SU-DHL-6 (cell line): ENCODE results near the gene ACY1.

Experiments
- H2AFZ ChIP-seq: fragments of 200-600 bp; sonication (generic); 2 replicates; pipeline ENCODE4 v1.6.1; 2014; ENCODE audit warnings: low read depth, mild to moderate bottlenecking, moderate library complexity, mixed read lengths, antibody characterized with exemption, low read length; ENCODE audit not compliant: severe bottlenecking
- H3F3A ChIP-seq: fragments of 200-600 bp; shearing (Covaris generic); 2 replicates; pipeline ENCODE4 v1.6.0; 2016; ENCODE audit warnings: antibody characterized with exemption, mild to moderate bottlenecking; ENCODE audit not compliant: insufficient read depth
- H3K27ac ChIP-seq: fragments of 200-600 bp; sonication (generic); 2 replicates; pipeline ENCODE4 v1.5.1; 2016; ENCODE audit warnings: low read depth, mild to moderate bottlenecking, low read length, moderate library complexity, mixed read lengths
- H3K27me3 ChIP-seq: fragments of 200-600 bp; sonication (generic), shearing (Covaris generic); 2 replicates; pipeline ENCODE4 v1.6.0; 2014; ENCODE audit warnings: mild to moderate bottlenecking, low read length
- H3K36me3 ChIP-seq: fragments of 200-600 bp; sonication (generic); 2 replicates; pipeline ENCODE4 v1.6.1; 2014; ENCODE audit warnings: mild to moderate bottlenecking, low read length, mixed read lengths
- H3K4me2 ChIP-seq: fragments of 300-600, 200-600 bp; shearing (Covaris generic), sonication (generic); 2 replicates; pipeline ENCODE4 v1.6.0; 2014; ENCODE audit warnings: low read length, low read depth, mild to moderate bottlenecking; ENCODE audit not compliant: poor library complexity, severe bottlenecking
- H3K4me3 ChIP-seq: fragments of 200-600 bp; sonication (generic); 2 replicates; pipeline ENCODE4 v1.5.1; 2014; ENCODE audit warnings: antibody characterized with exemption, low read length, mild to moderate bottlenecking, mixed read lengths; ENCODE audit not compliant: insufficient read depth, poor library complexity, severe bottlenecking
- H3K79me2 ChIP-seq: fragments of 200-600 bp; sonication (generic); 2 replicates; pipeline ENCODE4 v1.6.1; 2014; ENCODE audit warnings: mild to moderate bottlenecking, low read length, moderate library complexity; ENCODE audit not compliant: insufficient read depth
- H3K9ac ChIP-seq: fragments of 200-600 bp; sonication (generic); 2 replicates; pipeline ENCODE4 v1.7.0; 2014; ENCODE audit warnings: mild to moderate bottlenecking, low read length
- H3K9me2 ChIP-seq: fragments of 200-600 bp; sonication (generic); replicated peaks from 2 replicates; pipeline ENCODE4 v1.6.1; 2014; ENCODE audit warnings: low read length; ENCODE audit not compliant: insufficient read depth
- H3K9me3 ChIP-seq: fragments of 200-600 bp; sonication (generic); 2 replicates; pipeline ENCODE4 v1.6.1; 2014; ENCODE audit warnings: low read length, mixed read lengths; ENCODE audit not compliant: insufficient read depth
- H4K20me1 ChIP-seq: fragments of 200-600 bp; sonication (generic); 2 replicates; pipeline ENCODE4 v1.6.1; 2014; ENCODE audit warnings: low read depth, mild to moderate bottlenecking, antibody characterized with exemption, low read length, moderate library complexity, mixed read lengths
- CTCF ChIP-seq: fragments of 200-600 bp; sonication (generic); IDR thresholded peaks from one replicate; pipeline ENCODE4 v1.5.1; 2017; ENCODE audit warnings: antibody characterized with exemption, mild to moderate bottlenecking, low read length, moderate library complexity; ENCODE audit not compliant: insufficient read depth, poor library complexity, severe bottlenecking
- EZH2phosphoT487 ChIP-seq: fragments of 200-600 bp; sonication (generic), shearing (Covaris generic); conservative IDR thresholded peaks from 2 replicates; pipeline ENCODE4 v1.6.1; 2018; ENCODE audit warnings: mild to moderate bottlenecking, antibody characterized with exemption, low read length, moderate library complexity, mixed read lengths

The ACY1 gene

GRCh38 chr3:51941798-51942602 is 41.3 kb upstream of the ACY1 start, which contains the start of the genes PARP3 and RRP9:
Gene PARP3 (plus strand): TSS chr3:51942363. CDS start chr3:51943356, 993 bp downstream.
Gene RRP9 (minus strand): TSS chr3:51941904. CDS start chr3:51941867, 37 bp downstream.
- peak within 1 kb of the TSS; percentile 85 for H3K4me3 ChIP-seq
- no peak for TF ChIP-seq EZH2phosphoT487
- TF ChIP-seq CTCF, result peak; percentile 97
- peak within 1 kb of the TSS; percentile 79 for H3K4me2 ChIP-seq
- H3K27me3 ChIP-seq, result no peaks in the 10 kb centered on the region
- no peaks in the 10 kb centered on the region for H3K9me2 ChIP-seq
- peaks cover 24% of the 10 kb centered on the region for H3K79me2 ChIP-seq
- H3F3A ChIP-seq, result no peaks in the 10 kb centered on the region
- no peaks in the 10 kb centered on the region for H3K9me3 ChIP-seq
- H3K9ac ChIP-seq, result peak within 1 kb of the TSS; percentile 83
- H3K36me3 ChIP-seq, result no peaks in the 10 kb centered on the region
- peak within 1 kb of the TSS; percentile 93 for H2AFZ ChIP-seq
- no peak within 1 kb of the TSS for H3K27ac ChIP-seq
- no peaks in the 10 kb centered on the region for H4K20me1 ChIP-seq

- peaks cover 24% of the 10 kb centered on the region for H3K79me2 ChIP-seq
- H3K9me2 ChIP-seq, result no peaks in the 10 kb centered on the region
- no peaks in the 10 kb centered on the region for H4K20me1 ChIP-seq
- H2AFZ ChIP-seq, result peak overlapping the region; percentile 93
- H3K4me2 ChIP-seq, result peak overlapping the region; percentile 60
- peak overlapping the region; percentile 66 for H3K9ac ChIP-seq
- no peaks in the 10 kb centered on the region for H3F3A ChIP-seq
- no peak for TF ChIP-seq CTCF
- no peak for TF ChIP-seq EZH2phosphoT487
- peak overlapping the region; percentile 49 for H3K4me3 ChIP-seq
- H3K9me3 ChIP-seq, result no peaks in the 10 kb centered on the region
- no peak overlapping the region for H3K27ac ChIP-seq
- H3K36me3 ChIP-seq, result no peaks in the 10 kb centered on the region
- no peaks in the 10 kb centered on the region for H3K27me3 ChIP-seq
These were observed 40.5 kb upstream of the ACY1 start for GRCh38 chr3:51942603-51943450.

GRCh38 chr3:51943451-51944391 is 39.6 kb upstream of the ACY1 start:
- TF ChIP-seq EZH2phosphoT487 (no peak), CTCF (no peak)
- no peaks in the 10 kb centered on the region for H3K36me3 ChIP-seq
- H3K4me2 ChIP-seq, result no peak overlapping the region
- no peaks in the 10 kb centered on the region for H3K9me3 ChIP-seq
- no peak overlapping the region for H3K27ac ChIP-seq
- H3K79me2 ChIP-seq, result peaks cover 24% of the 10 kb centered on the region
- no peaks in the 10 kb centered on the region for H3F3A ChIP-seq
- no peak overlapping the region for H3K4me3 ChIP-seq
- H3K27me3 ChIP-seq, result no peaks in the 10 kb centered on the region
- no peaks in the 10 kb centered on the region for H4K20me1 ChIP-seq
- H3K9me2 ChIP-seq, result no peaks in the 10 kb centered on the region
- no peak overlapping the region for H3K9ac ChIP-seq
- H2AFZ ChIP-seq, result no peak overlapping the region
